ENCODE results near the gene FADS1.

GRCh38 chr11:61814247-61814957, 2.4 kb downstream of the FADS1 start:
- TF ChIP-seq CTCF (optimal IDR thresholded peaks at IDR 0.05 in 1 of 3, IDR thresholded peaks at IDR 0.05 in 1 of 3, conservative IDR thresholded peaks at IDR 0.05 in 1 of 3; ENCODE audit: extremely low read depth in 1 of 3, insufficient read depth in 2 of 3, low read length in 3 of 3): no peak
- TF ChIP-seq EZH2 (IDR thresholded peaks at IDR 0.05; ENCODE audit: low read length): no peak

Data from keratinocyte (primary cell).